K562 (cell line): ENCODE measurements around the gene HDAC6. TPM values are rescaled to one million over a fixed set of nuclear protein-coding genes. Genes with fewer than 3 reads are reported as not detected.

Experiments
- ARID1B ChIP-seq: fragments of 450-650 bp; IDR thresholded peaks from 2 replicates; pipeline ENCODE4 v1.6.1; 2016; ENCODE audit warnings: antibody characterized with exemption, mild to moderate bottlenecking, inconsistent platforms
- ELF4 ChIP-seq: fragments of 450-650 bp; formaldehyde crosslinking; IDR thresholded peaks from 2 replicates; pipeline ENCODE4 v1.4.0; 2022; ENCODE audit warnings: missing genetic modification characterization
- MTA2 ChIP-seq: fragments of 450-650 bp; IDR thresholded peaks from 2 replicates; pipeline ENCODE4 v1.6.1; 2016; ENCODE audit warnings: low read depth
- ZNF23 ChIP-seq: fragments of 250-450 bp; sonication (Bioruptor Pico); IDR thresholded peaks from 2 replicates; pipeline ENCODE4 v1.4.0; 2020; ENCODE audit warnings: mild to moderate bottlenecking
- polyA plus RNA-seq, 8 experiments: library from polyadenylated mRNA; depleted of rRNA in 4 of 8; stranded (reverse) in 5 of 8; unstranded in 3 of 8; fragments of >200 nt; fragmentation: Nextera tagmentation in 2 of 8; fragmentation: Illumina TruSeq in 1 of 8; extraction: Ambion mirVana in 2 of 8; extraction: Trizol in 1 of 8; gene quantifications; 2 replicates each; pipeline versions ENCODE4 v1.2.1 to v1.2.3, GENCODE V29; 2011 to 2014; ENCODE audit warnings: inconsistent platforms in 1 of 8, missing spikeins in 1 of 8
- total RNA-seq, 7 experiments: library from RNA; depleted of rRNA in 6 of 7; stranded (reverse); fragments of >200 nt in 6 of 7; fragmentation: Illumina TruSeq in 2 of 7; extraction: Trizol in 2 of 7; gene quantifications; 2 replicates each; pipeline versions ENCODE4 v1.2.1 to v1.2.3, GENCODE V29; 2011 to 2021; ENCODE audit warnings: low replicate concordance in 1 of 7
- TF ChIP-seq, protein P1 (sequence below): fragments of 450-650 bp; formaldehyde crosslinking; IDR thresholded peaks from 2 replicates; pipeline ENCODE4 v1.4.0; 2022; ENCODE audit warnings: missing genetic modification characterization
- TF ChIP-seq, protein P2 (sequence below), 2 experiments: IDR thresholded peaks; 2 replicates each; pipeline ENCODE4 v1.6.1; 2012; ENCODE audit warnings: improper control_type of control experiment in 2 of 2, low read depth in 2 of 2, low read length in 2 of 2, borderline replicate concordance in 1 of 2
- TF ChIP-seq, protein P3 (sequence below): fragments of 200-800 bp; sonication (Bioruptor generic); IDR thresholded peaks from 2 replicates; pipeline ENCODE4 v1.6.1; 2017; ENCODE audit warnings: missing genetic modification characterization, missing compliant biosample characterization
- TF ChIP-seq, protein P4 (sequence below): fragments of 450-650 bp; formaldehyde crosslinking; IDR thresholded peaks from 2 replicates; pipeline ENCODE4 v1.4.0; 2022; ENCODE audit warnings: missing genetic modification characterization
- TF ChIP-seq, protein P5 (sequence below): fragments of 450-650 bp; IDR thresholded peaks from 2 replicates; pipeline ENCODE4 v1.6.1; 2016; ENCODE audit warnings: borderline replicate concordance
- TF ChIP-seq, protein P6 (sequence below), 2 experiments: fragments of 450-650 bp; IDR thresholded peaks; 2 replicates each; pipeline ENCODE4 v1.6.1; 2016

Gene HDAC6
- total and polyA plus RNA-seq, 9 of the 15 experiments (the other 6 are each of a cell fraction or from before 2014, with no cell fraction given), result 29.9 to 101 (median 71.2) TPM

DNA sequence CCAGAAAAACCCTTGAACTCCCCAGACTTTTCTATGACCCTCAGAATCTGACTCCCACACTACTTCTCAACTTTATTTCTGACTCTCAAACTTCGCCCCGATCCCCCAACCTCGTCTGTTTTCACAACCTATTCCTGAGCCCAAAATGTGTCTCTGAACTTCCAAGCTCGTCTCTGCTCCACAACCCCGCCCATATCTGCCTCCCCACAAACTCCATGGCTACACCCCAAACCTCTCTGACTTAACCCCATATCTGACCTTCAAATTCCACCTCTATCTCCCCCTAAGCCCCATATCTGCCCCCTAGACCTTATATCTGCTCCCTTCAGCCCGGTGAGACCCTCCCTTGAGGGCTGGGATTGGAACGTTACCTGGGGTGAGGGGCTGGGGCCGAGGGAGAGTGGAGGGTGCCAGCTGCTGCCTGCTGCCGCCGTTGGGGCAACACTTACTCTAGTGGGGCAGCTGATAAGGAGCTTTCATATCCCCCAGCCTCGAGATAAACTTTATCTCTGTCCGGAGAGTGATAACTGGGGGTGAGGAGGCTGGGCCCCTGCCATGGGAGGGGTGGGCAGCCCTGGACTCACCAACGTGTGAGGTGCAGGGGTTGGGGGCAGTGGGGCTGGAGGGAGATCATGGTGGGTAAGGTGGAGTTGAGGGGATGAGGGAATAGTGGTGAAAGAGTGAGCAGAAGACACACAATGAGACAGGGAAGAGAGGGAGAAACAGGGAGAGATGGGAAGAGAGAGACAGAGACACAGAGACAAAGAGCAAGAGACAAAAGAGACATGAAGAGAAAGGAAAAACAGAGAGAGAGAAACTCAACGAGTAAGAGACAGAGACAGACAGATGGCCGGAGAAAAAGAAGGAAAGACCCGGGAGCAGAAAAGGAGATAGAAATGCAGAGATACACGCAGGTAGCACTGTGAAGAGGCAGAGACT, 14.1 kb upstream of the HDAC6 start (continued):
- TF ChIP-seq, protein P1, sequence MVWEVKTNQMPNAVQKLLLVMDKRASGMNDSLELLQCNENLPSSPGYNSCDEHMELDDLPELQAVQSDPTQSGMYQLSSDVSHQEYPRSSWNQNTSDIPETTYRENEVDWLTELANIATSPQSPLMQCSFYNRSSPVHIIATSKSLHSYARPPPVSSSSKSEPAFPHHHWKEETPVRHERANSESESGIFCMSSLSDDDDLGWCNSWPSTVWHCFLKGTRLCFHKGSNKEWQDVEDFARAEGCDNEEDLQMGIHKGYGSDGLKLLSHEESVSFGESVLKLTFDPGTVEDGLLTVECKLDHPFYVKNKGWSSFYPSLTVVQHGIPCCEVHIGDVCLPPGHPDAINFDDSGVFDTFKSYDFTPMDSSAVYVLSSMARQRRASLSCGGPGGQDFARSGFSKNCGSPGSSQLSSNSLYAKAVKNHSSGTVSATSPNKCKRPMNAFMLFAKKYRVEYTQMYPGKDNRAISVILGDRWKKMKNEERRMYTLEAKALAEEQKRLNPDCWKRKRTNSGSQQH, result 0 out of 2 replicates have a peak, but pooled peaks have one; percentile 64
- TF ChIP-seq, protein P2, sequence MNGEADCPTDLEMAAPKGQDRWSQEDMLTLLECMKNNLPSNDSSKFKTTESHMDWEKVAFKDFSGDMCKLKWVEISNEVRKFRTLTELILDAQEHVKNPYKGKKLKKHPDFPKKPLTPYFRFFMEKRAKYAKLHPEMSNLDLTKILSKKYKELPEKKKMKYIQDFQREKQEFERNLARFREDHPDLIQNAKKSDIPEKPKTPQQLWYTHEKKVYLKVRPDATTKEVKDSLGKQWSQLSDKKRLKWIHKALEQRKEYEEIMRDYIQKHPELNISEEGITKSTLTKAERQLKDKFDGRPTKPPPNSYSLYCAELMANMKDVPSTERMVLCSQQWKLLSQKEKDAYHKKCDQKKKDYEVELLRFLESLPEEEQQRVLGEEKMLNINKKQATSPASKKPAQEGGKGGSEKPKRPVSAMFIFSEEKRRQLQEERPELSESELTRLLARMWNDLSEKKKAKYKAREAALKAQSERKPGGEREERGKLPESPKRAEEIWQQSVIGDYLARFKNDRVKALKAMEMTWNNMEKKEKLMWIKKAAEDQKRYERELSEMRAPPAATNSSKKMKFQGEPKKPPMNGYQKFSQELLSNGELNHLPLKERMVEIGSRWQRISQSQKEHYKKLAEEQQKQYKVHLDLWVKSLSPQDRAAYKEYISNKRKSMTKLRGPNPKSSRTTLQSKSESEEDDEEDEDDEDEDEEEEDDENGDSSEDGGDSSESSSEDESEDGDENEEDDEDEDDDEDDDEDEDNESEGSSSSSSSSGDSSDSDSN (IDR thresholded peaks at IDR 0.05; ENCODE audit: borderline replicate concordance in 1 of 2, low read depth in 2 of 2, low read length in 2 of 2), result 0 out of 4 replicates have a peak, but pooled peaks of 1 of the 2 experiments have one; percentile 21
- TF ChIP-seq ELF4 (CRISPR knock-in tag) (peak; percentile 66; the same call in 1 of the 2 replicates), ZNF23 (CRISPR knock-in tag) (no peak), ARID1B (peak; percentile 29; the same call in 1 of the 2 replicates), MTA2 (0 out of 2 replicates have a peak, but pooled peaks have one; percentile 27)
- TF ChIP-seq, protein P3, sequence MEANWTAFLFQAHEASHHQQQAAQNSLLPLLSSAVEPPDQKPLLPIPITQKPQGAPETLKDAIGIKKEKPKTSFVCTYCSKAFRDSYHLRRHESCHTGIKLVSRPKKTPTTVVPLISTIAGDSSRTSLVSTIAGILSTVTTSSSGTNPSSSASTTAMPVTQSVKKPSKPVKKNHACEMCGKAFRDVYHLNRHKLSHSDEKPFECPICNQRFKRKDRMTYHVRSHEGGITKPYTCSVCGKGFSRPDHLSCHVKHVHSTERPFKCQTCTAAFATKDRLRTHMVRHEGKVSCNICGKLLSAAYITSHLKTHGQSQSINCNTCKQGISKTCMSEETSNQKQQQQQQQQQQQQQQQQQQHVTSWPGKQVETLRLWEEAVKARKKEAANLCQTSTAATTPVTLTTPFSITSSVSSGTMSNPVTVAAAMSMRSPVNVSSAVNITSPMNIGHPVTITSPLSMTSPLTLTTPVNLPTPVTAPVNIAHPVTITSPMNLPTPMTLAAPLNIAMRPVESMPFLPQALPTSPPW (CRISPR knock-in tag), result peak; percentile 48
- TF ChIP-seq, protein P4, sequence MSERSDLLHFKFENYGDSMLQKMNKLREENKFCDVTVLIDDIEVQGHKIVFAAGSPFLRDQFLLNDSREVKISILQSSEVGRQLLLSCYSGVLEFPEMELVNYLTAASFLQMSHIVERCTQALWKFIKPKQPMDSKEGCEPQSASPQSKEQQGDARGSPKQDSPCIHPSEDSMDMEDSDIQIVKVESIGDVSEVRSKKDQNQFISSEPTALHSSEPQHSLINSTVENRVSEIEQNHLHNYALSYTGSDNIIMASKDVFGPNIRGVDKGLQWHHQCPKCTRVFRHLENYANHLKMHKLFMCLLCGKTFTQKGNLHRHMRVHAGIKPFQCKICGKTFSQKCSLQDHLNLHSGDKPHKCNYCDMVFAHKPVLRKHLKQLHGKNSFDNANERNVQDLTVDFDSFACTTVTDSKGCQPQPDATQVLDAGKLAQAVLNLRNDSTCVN (CRISPR knock-in tag), result 0 out of 2 replicates have a peak, but pooled peaks have one; percentile 65
- TF ChIP-seq, protein P5, sequence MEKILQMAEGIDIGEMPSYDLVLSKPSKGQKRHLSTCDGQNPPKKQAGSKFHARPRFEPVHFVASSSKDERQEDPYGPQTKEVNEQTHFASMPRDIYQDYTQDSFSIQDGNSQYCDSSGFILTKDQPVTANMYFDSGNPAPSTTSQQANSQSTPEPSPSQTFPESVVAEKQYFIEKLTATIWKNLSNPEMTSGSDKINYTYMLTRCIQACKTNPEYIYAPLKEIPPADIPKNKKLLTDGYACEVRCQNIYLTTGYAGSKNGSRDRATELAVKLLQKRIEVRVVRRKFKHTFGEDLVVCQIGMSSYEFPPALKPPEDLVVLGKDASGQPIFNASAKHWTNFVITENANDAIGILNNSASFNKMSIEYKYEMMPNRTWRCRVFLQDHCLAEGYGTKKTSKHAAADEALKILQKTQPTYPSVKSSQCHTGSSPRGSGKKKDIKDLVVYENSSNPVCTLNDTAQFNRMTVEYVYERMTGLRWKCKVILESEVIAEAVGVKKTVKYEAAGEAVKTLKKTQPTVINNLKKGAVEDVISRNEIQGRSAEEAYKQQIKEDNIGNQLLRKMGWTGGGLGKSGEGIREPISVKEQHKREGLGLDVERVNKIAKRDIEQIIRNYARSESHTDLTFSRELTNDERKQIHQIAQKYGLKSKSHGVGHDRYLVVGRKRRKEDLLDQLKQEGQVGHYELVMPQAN, result 0 out of 2 replicates have a peak, but pooled peaks have one; percentile 17
- TF ChIP-seq, protein P6, sequence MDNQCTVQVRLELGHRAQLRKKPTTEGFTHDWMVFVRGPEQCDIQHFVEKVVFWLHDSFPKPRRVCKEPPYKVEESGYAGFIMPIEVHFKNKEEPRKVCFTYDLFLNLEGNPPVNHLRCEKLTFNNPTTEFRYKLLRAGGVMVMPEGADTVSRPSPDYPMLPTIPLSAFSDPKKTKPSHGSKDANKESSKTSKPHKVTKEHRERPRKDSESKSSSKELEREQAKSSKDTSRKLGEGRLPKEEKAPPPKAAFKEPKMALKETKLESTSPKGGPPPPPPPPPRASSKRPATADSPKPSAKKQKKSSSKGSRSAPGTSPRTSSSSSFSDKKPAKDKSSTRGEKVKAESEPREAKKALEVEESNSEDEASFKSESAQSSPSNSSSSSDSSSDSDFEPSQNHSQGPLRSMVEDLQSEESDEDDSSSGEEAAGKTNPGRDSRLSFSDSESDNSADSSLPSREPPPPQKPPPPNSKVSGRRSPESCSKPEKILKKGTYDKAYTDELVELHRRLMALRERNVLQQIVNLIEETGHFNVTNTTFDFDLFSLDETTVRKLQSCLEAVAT (IDR thresholded peaks at IDR 0.05), result peak; percentile 59 to 85; a peak in 2 of 4 replicates
